HL-60 (cell line): Measurements from ENCODE around the gene TMEM61.

Source experiments
- CTCF ChIP-seq: IDR thresholded peaks from one replicate; pipeline ENCODE4 v1.5.1; 2011; ENCODE audit warnings: low read length, control low read depth, inconsistent platforms; ENCODE audit not compliant: insufficient read depth
- GABPA ChIP-seq: IDR thresholded peaks from 2 replicates; pipeline ENCODE4 v1.6.1; 2012; ENCODE audit warnings: low read depth
- POLR2AphosphoS5 ChIP-seq: IDR thresholded peaks from 2 replicates; pipeline ENCODE4 v1.6.1; 2012; ENCODE audit warnings: low read depth
- REST ChIP-seq: IDR thresholded peaks from 2 replicates; pipeline ENCODE4 v1.6.1; 2012; ENCODE audit warnings: low read depth; ENCODE audit not compliant: insufficient replicate concordance
- SPI1 ChIP-seq: IDR thresholded peaks from 2 replicates; pipeline ENCODE4 v1.6.1; 2012; ENCODE audit warnings: low read depth, mild to moderate bottlenecking, borderline replicate concordance

GRCh38 chr1:54972436-54972835 lies 8.0 kb upstream of the TMEM61 start:
- TF ChIP-seq CTCF (no peak), REST (no peak), GABPA (no peak), POLR2AphosphoS5 (no peak), SPI1 (no peak)
